Heart left ventricle (tissue), 16 donors: ENCODE results near the gene CLHC1. TPM values are rescaled to one million over a fixed set of nuclear protein-coding genes. Genes with fewer than 3 reads are reported as not detected.

ENCODE experiments used
- ATAC-seq, 4 donors: fragments of 200-7000 bp; cut with Tn5 transposase; one replicate each; pipeline ENCODE4 v1.9.1; 2020 to 2022; ENCODE audit warnings: moderate library complexity in 4 of 4, mild to moderate bottlenecking in 3 of 4, moderate number of reproducible peaks in 1 of 4
- DNase-seq, 5 donors: peaks; one replicate each; pipeline ENCODE4 v3.0.0-alpha.2; 2020
- H3K27ac ChIP-seq, 12 donors: fragments of 200-600 bp; sonication (generic) in 4 of 12; one replicate each; pipeline versions ENCODE4 v1.5.0 to v1.8.0; 2016 to 2022; ENCODE audit warnings: mild to moderate bottlenecking in 2 of 12
- H3K27me3 ChIP-seq, 9 donors: fragments of 200-600 bp; sonication (generic) in 2 of 9; one replicate each; pipeline versions ENCODE4 v1.5.1 to v1.8.0; 2016 to 2022; ENCODE audit warnings: mild to moderate bottlenecking in 3 of 9
- H3K36me3 ChIP-seq, 9 donors: fragments of 200-600 bp; sonication (generic) in 2 of 9; one replicate each; pipeline versions ENCODE4 v1.5.0 to v1.8.0; 2018 to 2022; ENCODE audit warnings: mild to moderate bottlenecking in 2 of 9
- H3K4me1 ChIP-seq, 12 donors: fragments of 200-600 bp; sonication (generic) in 4 of 12; one replicate each; pipeline versions ENCODE4 v1.5.0 to v1.8.0; 2016 to 2022; ENCODE audit warnings: mild to moderate bottlenecking in 3 of 12
- H3K4me3 ChIP-seq, 12 donors: fragments of 200-600 bp; sonication (generic) in 4 of 12; one replicate each; pipeline versions ENCODE4 v1.5.0 to v1.8.0; 2017 to 2022; ENCODE audit warnings: mild to moderate bottlenecking in 9 of 12, moderate library complexity in 4 of 12
- H3K9me3 ChIP-seq, 12 donors: fragments of 200-600 bp; sonication (generic) in 4 of 12; one replicate each; pipeline versions ENCODE4 v1.5.0 to v1.8.0; 2016 to 2022; ENCODE audit warnings: mild to moderate bottlenecking in 1 of 12
- CTCF ChIP-seq, 12 donors: fragments of 200-600 bp; sonication (generic) in 4 of 12; IDR thresholded peaks; one replicate each; pipeline versions ENCODE4 v1.5.0 to v1.8.0; 2018 to 2022; ENCODE audit warnings: antibody characterized with exemption in 12 of 12, mild to moderate bottlenecking in 5 of 12
- POLR2A ChIP-seq, 2 donors: fragments of 450-650 bp; IDR thresholded peaks; one replicate each; pipeline ENCODE4 v1.6.1; 2017; ENCODE audit warnings: antibody characterized with exemption in 2 of 2, mild to moderate bottlenecking in 2 of 2, moderate library complexity in 2 of 2
- WGBS, 4 donors: extraction: QIAGEN DNeasy Blood & Tissue Kit in 2 of 4; methylation state at CpG; one replicate each; pipeline versions ENCODE4 v1.1.5 to v1.1.7; 2013 to 2018; 5-methylcytosine and 5-hydroxymethylcytosine counted together
- intact Hi-C, 10 donors: fragments of 100-400 bp; cut with DNase I; formaldehyde crosslinking; loops; one replicate each; pipeline versions ENCODE4 v1.11.1 to v1.14.2; 2022
- polyA plus RNA-seq, 2 donors: library from polyadenylated mRNA; stranded (reverse); fragments of 200-250 nt; gene quantifications; one replicate each; pipeline ENCODE4 v1.2.3, GENCODE V29; 2013
- total RNA-seq, 9 donors: library from RNA; depleted of rRNA in 2 of 9; stranded (reverse); fragments of >200 nt in 2 of 9; fragmentation: NEBNext Ultra II Directional in 3 of 9; extraction: Animal tissue kit (Norgen Biotek cat#: 25700) in 3 of 9; gene quantifications; one replicate each; pipeline versions ENCODE4 v1.1.0 to v1.2.4, GENCODE V29; 2016 to 2023
- donor health status: ischemic (EF 13 %, LVEDD 7.1; RV severe dilation, severe dysfunction).
- donor health status: healthy with polysubstance abuse.
- donor health status: DM: no; HTN: yes; CAD: no.
- donor health status: DM: no; HTN: no; CAD: no.
- donor health status: ischemic (EF 25% LVEDD 6.9; RV normal size, moderate dysfunction).
- donor health status: ischemic (EF 25% LVEDD 5.7; RV mildly dilated, moderate dysfunction).
- donor health status: healthy.
- donor health status: DM: yes; HTN: yes; CAD: no.
- donor health status: ischemic (EF 35%, LVEDD 5.7; RV mildly dilated, moderate dysfunction).
- donor health status: nonischemic (EF 11% LVEDD 7.7; RV severe dilation, severe dysfunction).
- donor health status: DM: yes; HTN: yes; CAD: no.
- donor health status: PGD.
- donor health status: ischemic (EF 29% LVEDD 5.4; RV normal size, mild dysfunction).
- donor health status: nonischemic (EF 23%, LVEDD 6.1; RV moderate dilation, normal function).

The CLHC1 gene
- total and polyA plus RNA-seq, 11 donors: 2.3 to 10.6 (median 4.4) TPM

DNA sequence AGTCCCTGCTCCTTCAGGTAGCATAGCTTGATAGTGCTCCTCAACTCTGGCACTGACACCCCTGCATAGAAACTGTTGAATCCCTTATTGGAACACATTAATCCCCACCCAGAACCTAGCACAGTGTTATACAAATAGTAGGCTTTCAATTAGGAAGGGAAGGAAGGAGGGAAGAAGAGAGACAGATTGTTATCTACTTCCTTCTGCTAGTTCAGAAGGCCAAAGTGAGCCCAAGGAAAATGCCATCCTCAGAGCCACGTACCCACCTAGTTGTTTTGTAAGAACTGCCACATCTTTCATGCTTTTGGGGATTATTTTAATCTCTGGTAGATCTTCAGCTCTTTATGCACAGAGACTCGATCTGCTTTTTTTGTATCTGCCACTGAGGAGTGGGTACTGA lies 75.1 kb downstream of the CLHC1 start:
- 66 to 92% (median 82%) methylated on average over 2 of the region's 2 CpGs for WGBS, 4 donors

DNA sequence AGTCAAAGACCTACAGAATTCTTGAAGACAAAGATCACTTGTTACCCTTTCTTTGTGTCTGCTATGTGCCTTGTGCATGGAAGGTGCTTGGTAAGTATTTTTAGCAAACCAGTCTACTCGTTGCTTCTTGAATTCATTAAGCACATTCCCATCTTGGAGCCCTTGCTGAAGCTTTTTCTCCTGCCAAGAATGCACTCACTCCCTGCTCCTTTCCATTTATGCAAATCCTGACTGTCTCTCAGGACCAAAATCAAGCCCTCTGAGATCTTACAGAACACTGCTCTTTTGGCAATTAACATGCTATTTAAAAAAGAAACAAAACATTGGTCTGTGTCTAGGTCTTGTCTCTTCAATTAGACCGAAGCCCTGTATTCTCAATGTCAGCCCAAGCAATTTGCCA lies 75.8 kb downstream of the CLHC1 start:
- Histone ChIP-seq H3K4me1 (peaks cover 0 to 82% (median 42%) of the 10 kb centered on the region in 12 donors), H3K9me3 (no peaks in the 10 kb centered on the region), H3K27me3 (no peaks in the 10 kb centered on the region), H3K27ac (peak overlapping the region in 6 of 12 donors; percentile 21 to 68 (median 46)), H3K36me3 (no peaks in the 10 kb centered on the region), H3K4me3 (no peak overlapping the region)
- TF ChIP-seq POLR2A (IDR thresholded peaks at IDR 0.05) (no peak), CTCF (IDR thresholded peaks at IDR 0.05) (no peak)
- ATAC-seq: no peak
- 26 to 46% (median 38%) methylated on average over 2 of the region's 2 CpGs for WGBS, 4 donors
- intact Hi-C loops: loop anchor here in 2 of 10 donors (5.0 to 10.0 kb wide), 2 partner anchors 39 to 62 kb away; no protein-coding TSS in a partner anchor
- no peak for DNase-seq

More for the DNA sequence above, 75.1 kb downstream of the CLHC1 start:
- Histone ChIP-seq H3K4me1 (peaks cover 0 to 82% (median 42%) of the 10 kb centered on the region in 12 donors), H3K4me3 (no peak overlapping the region), H3K27me3 (no peaks in the 10 kb centered on the region), H3K27ac (peak overlapping the region in 6 of 12 donors; percentile 37 to 68 (median 48)), H3K9me3 (no peaks in the 10 kb centered on the region), H3K36me3 (no peaks in the 10 kb centered on the region)
- intact Hi-C loops: loop anchor here in 2 of 10 donors (5.0 to 10.0 kb wide), 2 partner anchors 40 to 62 kb away; no protein-coding TSS in a partner anchor
- ATAC-seq (no peak), DNase-seq (no peak)
- TF ChIP-seq CTCF (IDR thresholded peaks at IDR 0.05) (no peak), POLR2A (IDR thresholded peaks at IDR 0.05) (no peak)

DNA sequence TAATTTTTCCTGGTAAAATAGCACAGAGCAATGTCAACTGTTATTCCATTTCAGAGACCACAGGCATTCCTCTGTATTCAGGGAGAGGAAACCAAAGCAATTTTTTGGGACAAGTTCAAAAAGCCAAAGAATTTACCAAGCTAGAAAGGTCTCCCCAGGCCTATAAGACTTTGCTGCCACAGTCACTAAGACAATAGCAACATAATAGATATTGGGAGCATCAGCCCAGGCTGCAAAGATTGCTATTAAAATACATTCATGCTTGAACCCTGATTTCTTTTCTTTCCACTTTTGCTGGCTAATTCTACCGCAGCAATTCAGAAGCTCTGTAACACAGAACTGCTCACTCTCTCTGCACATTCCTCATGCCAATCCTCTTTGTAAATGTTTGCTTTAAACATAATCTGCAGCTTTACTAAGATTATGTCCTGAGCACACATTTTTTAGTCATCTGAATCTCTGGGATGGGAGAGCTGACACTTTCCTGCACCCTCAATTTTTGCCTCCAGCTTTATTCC lies 76.3 kb downstream of the CLHC1 start:
- WGBS, 4 donors: 64 to 75% (median 69%) methylated on average over 1 of the region's 1 CpG
- H3K36me3 ChIP-seq: no peaks in the 10 kb centered on the region
- peaks cover 0 to 81% (median 42%) of the 10 kb centered on the region in 12 donors for H3K4me1 ChIP-seq
- ATAC-seq: no peak
- H3K9me3 ChIP-seq: no peaks in the 10 kb centered on the region
- intact Hi-C loops: loop anchor here in 2 of 10 donors (5.0 to 10.0 kb wide), 2 partner anchors 39 to 61 kb away; no protein-coding TSS in a partner anchor
- TF ChIP-seq POLR2A (IDR thresholded peaks at IDR 0.05) (no peak), CTCF (IDR thresholded peaks at IDR 0.05) (no peak)
- DNase-seq: no peak
- H3K27me3 ChIP-seq: no peaks in the 10 kb centered on the region
- H3K27ac ChIP-seq: peak overlapping the region in 4 of 12 donors; percentile 38 to 68 (median 58)
- no peak overlapping the region for H3K4me3 ChIP-seq

GRCh38 chr2:55155206-55155605 lies 76.9 kb downstream of the CLHC1 start:
- ATAC-seq: no peak
- intact Hi-C loops: loop anchor here in 2 of 10 donors (5.0 to 10.0 kb wide), 2 partner anchors 38 to 60 kb away; no protein-coding TSS in a partner anchor
- H3K27ac ChIP-seq: peak overlapping the region in 2 of 12 donors; percentile 62 to 68
- 78 to 88% (median 84%) methylated on average over 4 of the region's 4 CpGs for WGBS, 4 donors
- peaks cover 0 to 84% (median 42%) of the 10 kb centered on the region in 12 donors for H3K4me1 ChIP-seq
- H3K27me3 ChIP-seq: no peaks in the 10 kb centered on the region
- TF ChIP-seq POLR2A (IDR thresholded peaks at IDR 0.05): no peak
- no peak for TF ChIP-seq CTCF (IDR thresholded peaks at IDR 0.05)
- H3K4me3 ChIP-seq: no peak overlapping the region
- DNase-seq: no peak
- no peaks in the 10 kb centered on the region for H3K9me3 ChIP-seq
- H3K36me3 ChIP-seq: no peaks in the 10 kb centered on the region
